Measurements from ENCODE around the gene MMP21.

DNA sequence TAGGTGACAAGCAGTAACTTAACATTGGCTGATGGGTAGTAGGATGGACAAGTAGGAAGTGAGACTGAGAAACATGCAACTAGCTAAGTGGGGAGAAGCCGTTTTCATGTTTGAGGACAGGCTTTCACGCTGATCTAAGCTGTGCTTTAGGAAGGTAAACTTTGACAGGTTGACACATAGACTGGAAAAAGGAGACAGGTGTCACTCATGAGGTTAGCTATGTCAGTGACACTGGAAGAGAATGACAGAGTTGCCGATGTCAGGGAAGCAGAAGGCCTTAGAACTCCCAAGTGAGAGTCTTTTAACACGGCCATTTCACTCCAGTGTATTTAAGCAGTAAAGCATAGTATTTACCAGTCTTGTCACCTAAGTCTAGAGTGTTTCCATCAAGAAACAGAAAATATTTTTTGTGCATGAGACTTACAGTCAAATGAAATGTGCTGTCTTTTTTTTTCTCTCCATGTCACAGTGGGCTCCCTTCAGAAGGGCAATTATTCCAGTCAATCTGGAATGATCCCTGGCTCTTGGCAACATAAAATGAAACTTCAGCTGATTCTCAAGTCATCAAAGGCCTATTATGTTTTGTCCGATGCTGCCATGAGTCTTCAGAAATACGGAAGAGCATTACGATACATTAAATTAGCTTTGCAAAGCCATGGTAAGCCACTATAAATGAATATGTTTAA lies 35.5 kb downstream of the MMP21 start:
- no peak for TF ChIP-seq TARDBP (IDR thresholded peaks at IDR 0.05)
- no peak for TF ChIP-seq FOXK2 (IDR thresholded peaks at IDR 0.05)
- no peak for TF ChIP-seq SUZ12 (IDR thresholded peaks at IDR 0.05)
